CD4-positive, alpha-beta T cell treated with Interleukin-17A for 1 hour (primary cell): ENCODE results near the gene NAGA.
A peak's percentile ranks its signal among the peaks of the same experiment; 100 is the strongest.
"Not testable (repeated sequence)": the region's sequence is repeated elsewhere in the genome, so short reads cannot be mapped to it uniquely, and the experiment has no call there.

ENCODE experiments used
- DNase-seq: peaks from one replicate; pipeline ENCODE4 v3.0.0-alpha.2; 2020

The NAGA gene

GRCh38 chr22:42070517-42071422, at the start of gene NAGA:
NAGA (minus strand) TSS chr22:42070812; CDS start chr22:42070297, 515 bp downstream.
- peak; percentile 95 for DNase-seq

GRCh38 chr22:42116848-42117424, 46.3 kb upstream of the NAGA start:
- no peak for DNase-seq

- not testable (repeated sequence) for DNase-seq
Observed at GRCh38 chr22:42115420-42115830, 44.8 kb upstream of the NAGA start.

- DNase-seq = no peak
Observed at GRCh38 chr22:42114721-42115120, 44.1 kb upstream of the NAGA start.

GRCh38 chr22:42112793-42113192, 42.2 kb upstream of the NAGA start:
- not testable (repeated sequence) for DNase-seq

- no peak for DNase-seq
Observed at GRCh38 chr22:42111798-42112197, 41.2 kb upstream of the NAGA start.

GRCh38 chr22:42108848-42109247, 38.2 kb upstream of the NAGA start:
- no peak for DNase-seq

- DNase-seq = not testable (repeated sequence)
Observed at GRCh38 chr22:42104332-42104860, 33.8 kb upstream of the NAGA start.

- no peak for DNase-seq
Observed at GRCh38 chr22:42101199-42101598, 30.6 kb upstream of the NAGA start.

- DNase-seq = no peak
Observed at GRCh38 chr22:42091455-42091782, 20.8 kb upstream of the NAGA start.

- DNase-seq = peak; percentile 100
Observed at GRCh38 chr22:42090596-42091454, 20.2 kb upstream of the NAGA start, which contains the start of gene NDUFA6. NDUFA6 (minus strand) TSS chr22:42090772; CDS start chr22:42090744, 28 bp downstream.

- no peak for DNase-seq
Observed at GRCh38 chr22:42086051-42086450, 15.4 kb upstream of the NAGA start.

- DNase-seq = no peak
Observed at GRCh38 chr22:42084874-42085273, 14.3 kb upstream of the NAGA start.

GRCh38 chr22:42083119-42083518, 12.5 kb upstream of the NAGA start:
- no peak for DNase-seq

- DNase-seq = peak; percentile 44
Observed at GRCh38 chr22:42080287-42080686, 9.7 kb upstream of the NAGA start.

GRCh38 chr22:42079319-42080251, 9.0 kb upstream of the NAGA start, which contains the start of gene SMDT1:
SMDT1 (plus strand) TSS chr22:42079700; CDS start chr22:42079769, 69 bp downstream.
- DNase-seq = peak; percentile 99

- DNase-seq = no peak
Observed at GRCh38 chr22:42078469-42079318, 8.1 kb upstream of the NAGA start.

- DNase-seq = no peak
Observed at GRCh38 chr22:42077486-42078125, 7.0 kb upstream of the NAGA start.

GRCh38 chr22:42076764-42077485, 6.3 kb upstream of the NAGA start:
- DNase-seq = no peak
